Measurements from ENCODE around the gene ANGPTL4. TPM values are rescaled to one million over a fixed set of nuclear protein-coding genes. Genes with fewer than 3 reads are reported as not detected.
"Not testable (repeated sequence)": the region's sequence is repeated elsewhere in the genome, so short reads cannot be mapped to it uniquely, and the experiment has no call there.

Gene ANGPTL4
- total RNA-seq, 1 donor from 2014 or later = 0.94 TPM

GRCh38 chr19:8389891-8390616, 26.1 kb downstream of the ANGPTL4 start, which contains the start of gene RAB11B:
TSS of gene RAB11B (plus strand) at chr19:8390360. CDS start at chr19:8390417, 57 bp downstream.
- peak; percentile 100 for DNase-seq

DNA sequence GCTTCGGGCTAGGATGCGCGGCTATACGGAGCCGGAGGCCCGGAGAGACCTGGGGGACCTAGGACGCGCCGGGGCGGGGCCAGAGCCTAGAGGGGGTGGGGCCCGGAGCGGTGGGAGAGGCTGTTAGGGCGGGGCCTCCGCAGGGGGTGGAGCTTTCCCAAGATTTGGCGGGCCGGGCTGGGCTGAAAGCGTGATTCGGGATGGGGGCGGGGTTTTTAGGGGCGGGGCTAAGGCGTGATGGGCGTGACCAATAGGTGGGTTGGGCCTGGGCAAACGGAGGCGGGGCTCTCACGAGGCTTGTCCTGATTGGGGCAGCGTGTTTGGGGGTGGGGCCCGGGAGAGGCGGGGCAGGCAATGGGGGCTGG, 26.6 kb downstream of the ANGPTL4 start:
- peak; percentile 94 for DNase-seq

- DNase-seq = no peak
These were observed 27.5 kb downstream of the ANGPTL4 start for GRCh38 chr19:8391198-8392016.

DNA sequence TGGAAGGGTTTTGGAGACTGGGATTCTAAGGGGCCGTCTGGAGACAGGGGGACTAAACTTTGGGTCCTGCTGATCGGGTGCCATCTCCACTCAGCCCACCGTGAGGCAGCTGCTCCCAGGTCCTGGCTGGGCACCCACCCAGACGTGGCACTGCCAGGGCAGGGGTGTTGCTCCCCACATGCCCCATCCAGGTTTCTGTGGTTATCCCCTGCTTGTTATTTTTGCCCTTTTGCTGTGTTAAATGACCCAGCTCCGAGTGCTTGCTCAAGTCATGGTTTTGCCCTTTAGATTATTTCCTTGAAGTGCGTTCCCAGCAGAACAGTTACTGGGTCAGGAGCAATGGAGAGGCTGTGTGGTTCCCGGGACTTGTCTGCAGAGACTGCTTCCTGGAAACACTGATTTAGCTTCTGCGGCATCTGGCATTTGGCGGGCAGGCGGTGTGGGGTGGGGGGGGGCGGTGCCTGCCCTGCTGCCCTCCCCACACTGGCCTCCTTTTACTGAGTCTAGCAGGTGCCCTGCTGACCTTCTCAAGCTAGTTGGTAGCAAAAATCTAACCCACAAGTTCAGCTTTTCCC, 28.1 kb downstream of the ANGPTL4 start:
- DNase-seq = no peak

DNA sequence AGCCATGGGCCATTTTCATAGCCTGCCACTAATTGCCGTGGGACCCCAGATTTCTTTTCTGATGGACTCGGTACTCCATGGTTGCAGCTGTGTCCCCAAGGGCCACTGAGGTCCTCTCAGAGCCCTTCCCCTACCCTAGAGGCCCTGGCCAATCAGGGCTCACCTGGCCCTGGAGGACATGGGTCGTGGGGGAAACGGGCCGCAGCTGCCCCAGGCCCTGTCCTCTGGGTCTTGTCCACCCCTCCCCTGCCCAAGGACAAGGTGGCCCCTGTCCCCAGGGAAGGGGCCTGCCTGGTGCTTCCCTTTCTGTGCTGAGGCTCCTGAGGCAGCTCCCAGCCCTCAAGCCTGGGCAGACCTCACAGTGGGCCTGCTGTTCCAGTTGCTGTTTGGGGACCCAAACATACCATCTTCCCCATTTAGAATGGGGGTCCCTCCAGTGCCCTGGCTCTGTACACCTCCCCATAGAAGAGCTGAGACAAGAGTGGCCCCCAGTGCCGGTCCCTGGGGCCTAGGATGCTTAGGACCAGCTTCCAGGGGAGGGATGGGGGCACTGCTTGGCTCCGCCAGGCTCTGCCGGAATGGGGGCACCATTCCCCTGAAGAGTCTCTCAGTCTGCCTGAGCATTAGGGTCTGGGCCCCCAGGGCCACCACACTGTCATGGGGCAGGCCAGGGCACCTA, 29.4 kb downstream of the ANGPTL4 start:
- no peak for DNase-seq

DNA sequence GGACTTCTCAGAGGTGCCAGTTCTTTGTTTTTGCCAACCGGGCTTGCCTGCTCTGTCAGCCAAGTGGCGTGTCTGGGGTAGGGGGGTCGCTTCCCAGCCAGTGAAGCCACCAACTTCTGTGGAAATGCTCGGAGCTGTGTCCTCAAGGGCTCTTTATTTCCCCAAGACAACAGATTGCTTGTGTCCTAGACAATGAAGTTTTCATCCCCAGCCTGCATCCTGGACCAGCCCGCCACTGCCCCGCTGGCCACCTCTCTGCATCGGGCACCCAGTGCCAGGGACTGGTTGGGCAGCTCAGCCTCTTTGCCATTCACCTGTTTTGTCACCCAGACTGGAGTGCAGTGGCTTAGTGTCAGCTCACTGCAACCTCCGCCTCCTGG, 29.9 kb downstream of the ANGPTL4 start:
- DNase-seq = peak; percentile 71

GRCh38 chr19:8395621-8396082, 31.7 kb downstream of the ANGPTL4 start:
- no peak for DNase-seq

- DNase-seq = no peak
These were observed 32.2 kb downstream of the ANGPTL4 start for GRCh38 chr19:8396185-8396562.

DNA sequence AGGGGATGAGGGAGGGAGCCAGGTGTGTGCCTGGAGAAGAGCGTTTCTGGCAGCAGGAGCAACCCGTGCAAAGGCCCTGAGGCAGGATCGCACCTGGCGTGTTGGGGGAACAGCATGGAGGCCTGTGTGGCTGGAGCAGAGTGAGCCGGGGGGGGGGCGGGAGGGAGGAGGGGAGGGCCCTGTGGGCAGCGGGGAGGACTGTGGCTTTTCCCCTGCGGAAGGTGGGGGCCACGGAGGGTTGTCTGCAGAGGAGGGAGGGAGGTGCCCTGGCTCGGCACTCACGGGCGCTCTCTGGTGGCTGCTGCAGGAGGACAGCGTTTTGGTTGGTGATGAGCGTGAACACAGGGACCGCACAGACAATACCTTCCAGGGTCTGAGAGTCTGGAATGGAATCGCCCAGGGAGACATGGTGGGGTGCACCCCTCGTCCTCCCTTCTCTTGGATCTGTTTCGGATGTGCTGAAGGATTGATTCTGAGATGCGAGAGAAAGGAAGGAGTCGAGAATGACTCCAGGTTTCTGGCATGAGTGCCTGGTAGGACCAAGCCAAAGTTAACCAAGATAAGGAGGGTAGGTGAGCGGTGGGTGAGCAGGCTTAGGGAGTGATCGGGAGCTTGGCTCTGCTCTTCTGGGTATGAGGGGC, 32.7 kb downstream of the ANGPTL4 start:
- DNase-seq = peak; percentile 36

DNA sequence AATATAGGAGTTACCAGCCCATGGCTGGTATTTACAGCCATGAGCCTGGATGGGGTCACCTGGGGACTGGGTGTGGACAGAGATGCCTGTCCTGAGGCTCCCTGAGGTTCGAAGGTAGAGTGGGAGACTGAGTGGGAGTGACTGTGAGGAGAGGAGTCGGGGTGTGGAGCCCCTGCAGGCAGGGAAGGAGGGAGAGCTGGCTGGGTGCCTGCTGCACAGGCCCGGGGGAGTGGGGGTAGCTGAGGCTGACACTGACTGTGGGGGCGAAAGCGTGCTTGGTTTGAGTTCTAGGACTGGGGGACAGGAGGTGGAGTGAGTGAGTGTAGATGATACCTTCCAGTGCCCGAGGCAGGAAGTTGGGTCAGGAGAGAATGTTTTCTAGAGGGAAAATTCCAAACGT, 33.3 kb downstream of the ANGPTL4 start:
- DNase-seq = no peak

DNA sequence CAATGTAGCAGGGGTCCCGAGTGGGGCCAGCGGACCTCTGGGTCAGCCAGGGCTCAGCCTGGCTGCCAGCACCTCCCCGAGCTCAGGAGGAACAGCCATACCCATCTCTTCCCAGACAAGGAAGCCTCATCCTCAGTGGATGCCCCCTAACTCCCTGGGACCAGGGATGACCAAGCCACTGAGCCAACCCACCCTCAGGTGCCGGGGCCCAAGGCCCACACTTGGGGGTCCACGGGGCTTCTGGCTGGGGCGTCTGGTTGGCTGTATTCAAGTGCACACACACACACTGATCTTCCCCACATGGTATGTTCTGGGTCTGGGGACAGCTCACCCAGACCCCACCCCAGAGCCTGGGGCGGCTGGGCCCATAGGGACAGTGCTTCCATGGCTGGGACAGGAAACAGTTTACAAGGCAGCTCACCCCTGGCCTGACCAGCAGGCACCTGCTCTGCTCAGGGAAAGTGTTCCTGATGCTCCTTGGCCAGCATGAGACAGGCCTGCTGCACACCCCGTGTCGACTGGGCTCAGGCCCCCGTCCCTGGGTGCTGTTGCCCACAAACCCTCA, 33.9 kb downstream of the ANGPTL4 start:
- no peak for DNase-seq

GRCh38 chr19:8398311-8398771, 34.4 kb downstream of the ANGPTL4 start:
- DNase-seq = no peak

DNA sequence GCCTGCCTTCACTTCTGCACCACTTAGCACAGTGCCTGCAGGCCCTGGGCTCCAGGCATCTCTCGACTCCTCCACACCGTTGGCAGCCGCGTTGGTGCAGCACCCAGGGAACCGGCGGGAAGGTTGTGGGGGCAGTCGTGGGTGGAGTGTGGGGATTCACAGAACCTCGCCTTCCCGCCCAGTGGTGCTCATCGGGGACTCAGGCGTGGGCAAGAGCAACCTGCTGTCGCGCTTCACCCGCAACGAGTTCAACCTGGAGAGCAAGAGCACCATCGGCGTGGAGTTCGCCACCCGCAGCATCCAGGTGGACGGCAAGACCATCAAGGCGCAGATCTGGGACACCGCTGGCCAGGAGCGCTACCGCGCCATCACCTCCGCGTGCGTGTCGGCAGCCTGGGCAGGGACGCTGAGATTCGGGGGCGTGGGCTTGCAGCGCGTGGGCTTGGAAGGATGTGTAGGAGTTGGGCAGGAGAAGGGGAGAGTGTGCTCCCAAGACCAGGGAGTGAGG, 35.8 kb downstream of the ANGPTL4 start:
- DNase-seq = no peak

DNA sequence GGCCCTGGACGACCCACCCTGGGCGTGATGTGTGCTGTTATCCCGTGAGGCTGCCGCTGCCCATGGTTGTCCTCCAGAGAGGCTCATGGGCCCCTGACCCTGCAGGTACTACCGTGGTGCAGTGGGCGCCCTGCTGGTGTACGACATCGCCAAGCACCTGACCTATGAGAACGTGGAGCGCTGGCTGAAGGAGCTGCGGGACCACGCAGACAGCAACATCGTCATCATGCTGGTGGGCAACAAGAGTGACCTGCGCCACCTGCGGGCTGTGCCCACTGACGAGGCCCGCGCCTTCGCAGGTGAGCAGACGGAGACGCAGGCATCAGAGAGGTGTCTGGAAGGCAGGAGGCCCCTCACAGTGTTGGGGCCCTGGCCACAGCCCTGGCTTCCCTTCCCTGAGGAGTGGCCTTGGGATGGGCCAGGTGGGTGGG, 38.0 kb downstream of the ANGPTL4 start:
- DNase-seq = no peak

DNA sequence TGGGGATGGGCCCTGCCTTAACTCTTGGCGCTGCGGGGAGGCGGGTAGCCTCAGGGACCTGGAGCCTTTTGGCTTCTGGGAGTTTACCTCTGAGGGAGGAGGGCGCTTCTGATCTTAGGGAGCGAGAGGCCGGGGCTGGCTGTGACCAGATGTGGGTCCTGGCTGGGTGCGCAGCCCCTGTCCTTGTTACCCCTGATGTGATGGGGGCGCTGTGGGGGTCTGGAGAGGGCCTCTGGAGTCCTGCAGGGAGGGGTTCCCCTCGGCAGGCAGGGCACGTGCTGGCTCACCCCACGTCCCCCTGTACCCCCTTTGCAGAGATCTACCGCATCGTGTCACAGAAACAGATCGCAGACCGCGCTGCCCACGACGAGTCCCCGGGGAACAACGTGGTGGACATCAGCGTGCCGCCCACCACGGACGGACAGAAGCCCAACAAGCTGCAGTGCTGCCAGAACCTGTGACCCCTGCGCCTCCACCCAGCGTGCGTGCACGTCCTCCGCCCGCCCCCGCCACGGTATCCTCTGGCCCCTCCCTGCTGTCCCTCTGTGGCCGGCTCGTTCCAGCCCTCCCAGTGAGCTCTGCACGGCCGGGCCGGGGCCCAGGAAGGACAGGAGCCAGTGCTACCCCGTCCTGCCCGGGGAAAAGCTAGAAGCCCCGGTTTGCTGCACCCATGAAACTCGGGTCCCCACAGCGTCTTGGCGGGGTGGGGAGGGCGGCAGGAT, 39.3 kb downstream of the ANGPTL4 start:
- DNase-seq = no peak

GRCh38 chr19:8403820-8404109, 39.8 kb downstream of the ANGPTL4 start:
- no peak for DNase-seq

GRCh38 chr19:8404391-8405151, 40.6 kb downstream of the ANGPTL4 start:
- DNase-seq = no peak

- DNase-seq = not testable (repeated sequence)
These were observed 46.8 kb downstream of the ANGPTL4 start for GRCh38 chr19:8410718-8411117.

DNA sequence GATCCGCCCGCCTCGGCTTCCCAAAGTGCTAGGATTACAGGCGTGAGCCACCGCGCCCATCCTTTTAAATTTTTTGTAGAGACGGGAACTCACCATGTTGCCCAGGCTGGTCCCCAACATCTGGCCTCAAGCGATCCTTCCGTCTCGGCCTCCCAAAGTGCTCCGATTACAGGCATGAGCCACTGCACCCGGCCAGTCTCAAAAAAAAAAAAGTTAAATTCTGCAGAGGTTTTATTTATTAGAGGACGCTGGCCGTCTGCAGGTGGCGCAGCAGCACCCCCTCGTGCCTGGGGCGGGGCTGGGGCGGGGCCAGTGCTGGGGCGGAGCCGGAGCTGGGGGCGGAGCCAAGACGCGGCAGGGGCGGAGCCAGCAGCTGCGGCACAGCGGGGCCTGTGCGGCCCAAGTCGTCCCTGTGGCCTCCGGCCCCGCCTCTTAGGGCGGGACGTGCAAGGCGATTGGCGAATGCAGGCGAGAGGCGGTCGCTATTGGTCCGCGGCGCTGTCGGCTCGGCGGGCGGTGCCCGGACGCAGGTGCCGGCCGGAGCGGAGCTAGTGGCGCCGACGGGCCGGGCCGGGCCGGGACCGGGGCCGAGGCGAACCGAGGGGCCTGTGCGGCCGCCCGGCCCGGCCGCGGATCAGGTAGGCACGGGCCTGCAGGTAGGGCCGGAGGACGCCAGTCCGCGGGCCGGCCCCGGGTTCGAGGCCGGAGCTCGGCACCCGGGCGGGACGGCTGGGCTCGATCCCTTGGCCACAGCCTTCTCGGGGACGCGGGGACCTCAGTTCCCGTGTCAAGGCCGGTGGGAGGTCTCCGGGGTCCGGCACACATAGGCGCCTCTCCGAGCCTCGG, 49.1 kb downstream of the ANGPTL4 start, which contains the start of gene MARCHF2:
Gene MARCHF2 (plus strand): TSS at position 523 of the 846 bp plus-strand sequence. CDS start 8,536 bp downstream, outside the sequence.
- peak; percentile 96 for DNase-seq
